ENCODE measurements around the gene CELF2.

GRCh38 chr10:11046776-11047160 lies 29.1 kb downstream of the CELF2 start:
- no peak for TF ChIP-seq EZH2phosphoT487 (IDR thresholded peaks at IDR 0.05; ENCODE audit: insufficient read depth, low read depth)
- no peak for TF ChIP-seq EZH2 (IDR thresholded peaks at IDR 0.05; ENCODE audit: insufficient read depth, poor library complexity, severe bottlenecking)

Measured in GM23248 (cell line).